Measurements from ENCODE around the gene PPP1CB. TPM values are rescaled to one million over a fixed set of nuclear protein-coding genes. Genes with fewer than 3 reads are reported as not detected.

PPP1CB gene
- total and polyA plus RNA-seq, 5 donors = 126 to 417 (median 380) TPM

DNA sequence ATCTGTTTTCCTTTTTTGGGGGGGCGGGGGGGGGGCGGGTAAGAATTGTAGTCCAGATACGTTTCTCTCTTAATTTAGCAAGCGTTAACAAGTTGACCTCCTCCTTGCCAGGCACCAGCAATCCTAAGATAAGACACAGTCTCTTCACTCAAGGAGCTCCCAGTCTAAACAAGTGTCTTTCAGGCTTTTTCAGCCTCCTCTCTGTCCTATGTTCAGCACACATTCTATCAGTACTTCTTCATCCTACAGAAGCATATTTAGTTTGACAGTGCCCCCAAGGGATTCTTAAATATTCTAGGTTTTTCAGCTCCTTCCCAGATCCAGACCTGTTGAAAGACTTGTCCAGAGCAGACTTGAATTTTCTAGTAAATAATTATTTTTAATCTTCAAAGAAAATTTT is 2.7 kb downstream of the PPP1CB start:
- Histone ChIP-seq H3K4me3 (ENCODE audit: low read length) (peak overlapping the region; percentile 84), H3K27ac (ENCODE audit: low read length) (no peak overlapping the region), H3K27me3 (ENCODE audit: control insufficient read depth, insufficient read depth) (no peaks in the 10 kb centered on the region), H3K9me3 (ENCODE audit: control insufficient read depth, low read length) (no peaks in the 10 kb centered on the region), H3K4me1 (ENCODE audit: control insufficient read depth, insufficient read depth, low read length) (peaks cover 7% of the 10 kb centered on the region)
- ATAC-seq (no peak), DNase-seq (no peak)
- WGBS = 24% methylated on average over 4 of the region's 4 CpGs
- intact Hi-C loops (cut with DNase I) = loop anchor here in 3 of 4 donors (5.0 to 10.0 kb wide), 4 partner anchors 92 to 190 kb away; no protein-coding TSS in a partner anchor

- H3K4me3 ChIP-seq (ENCODE audit: low read length) = peak overlapping the region; percentile 36
- intact Hi-C loops (cut with DNase I) = loop anchor here in 3 of 4 donors (5.0 to 10.0 kb wide), 3 partner anchors 161 to 191 kb away; no protein-coding TSS in a partner anchor
- whole genome bisulfite sequencing = 62% methylated on average over 3 of the region's 3 CpGs
These were observed 3.8 kb downstream of the PPP1CB start for GRCh38 chr2:28755421-28755820.

GRCh38 chr2:28758459-28758858 is 6.8 kb downstream of the PPP1CB start:
- H3K27ac ChIP-seq (ENCODE audit: low read length) = peak overlapping the region; percentile 17
- H3K9me3 ChIP-seq (ENCODE audit: control insufficient read depth, low read length) = no peaks in the 10 kb centered on the region
- H3K4me3 ChIP-seq (ENCODE audit: low read length) = no peak overlapping the region
- ATAC-seq (peak in 1 of 2 donors; percentile 44), DNase-seq (no peak)
- H3K27me3 ChIP-seq (ENCODE audit: control insufficient read depth, insufficient read depth) = no peaks in the 10 kb centered on the region
- 73% methylated on average over 2 of the region's 2 CpGs for WGBS
- H3K4me1 ChIP-seq (ENCODE audit: control insufficient read depth, insufficient read depth, low read length) = peaks cover 3% of the 10 kb centered on the region
- intact Hi-C loops (cut with DNase I) = loop anchor here in 3 of 4 donors (5.0 to 10.0 kb wide), 3 partner anchors 164 to 194 kb away; no protein-coding TSS in a partner anchor

More at GRCh38 chr2:28755421-28755820, 3.8 kb downstream of the PPP1CB start:
- ATAC-seq (no peak), DNase-seq (no peak)
- Histone ChIP-seq H3K27me3 (ENCODE audit: control insufficient read depth, insufficient read depth) (no peaks in the 10 kb centered on the region), H3K9me3 (ENCODE audit: control insufficient read depth, low read length) (no peaks in the 10 kb centered on the region), H3K4me1 (ENCODE audit: control insufficient read depth, insufficient read depth, low read length) (peaks cover 4% of the 10 kb centered on the region), H3K27ac (ENCODE audit: low read length) (no peak overlapping the region)

- 79% methylated on average over 3 of the region's 3 CpGs for WGBS
- no peak for ATAC-seq
- no peak for DNase-seq
- Histone ChIP-seq H3K27me3 (ENCODE audit: control insufficient read depth, insufficient read depth) (no peaks in the 10 kb centered on the region), H3K27ac (ENCODE audit: low read length) (no peak overlapping the region), H3K4me3 (ENCODE audit: low read length) (no peak overlapping the region), H3K9me3 (ENCODE audit: control insufficient read depth, low read length) (no peaks in the 10 kb centered on the region), H3K4me1 (ENCODE audit: control insufficient read depth, insufficient read depth, low read length) (peaks cover 3% of the 10 kb centered on the region)
- intact Hi-C loops (cut with DNase I) = no loop called here
These were observed 9.8 kb downstream of the PPP1CB start for GRCh38 chr2:28761420-28761819.

- H3K9me3 ChIP-seq (ENCODE audit: control insufficient read depth, low read length) = no peaks in the 10 kb centered on the region
- DNase-seq (no peak), ATAC-seq (no peak)
- H3K4me3 ChIP-seq (ENCODE audit: low read length) = no peak overlapping the region
- intact Hi-C loops (cut with DNase I) = no loop called here
- H3K27ac ChIP-seq (ENCODE audit: low read length) = no peak overlapping the region
- WGBS = 76% methylated on average over 8 of the region's 8 CpGs
- no peaks in the 10 kb centered on the region for H3K27me3 ChIP-seq (ENCODE audit: control insufficient read depth, insufficient read depth)
- peaks cover 12% of the 10 kb centered on the region for H3K4me1 ChIP-seq (ENCODE audit: control insufficient read depth, insufficient read depth, low read length)
These were observed 13.5 kb downstream of the PPP1CB start for GRCh38 chr2:28764909-28765711.

DNA sequence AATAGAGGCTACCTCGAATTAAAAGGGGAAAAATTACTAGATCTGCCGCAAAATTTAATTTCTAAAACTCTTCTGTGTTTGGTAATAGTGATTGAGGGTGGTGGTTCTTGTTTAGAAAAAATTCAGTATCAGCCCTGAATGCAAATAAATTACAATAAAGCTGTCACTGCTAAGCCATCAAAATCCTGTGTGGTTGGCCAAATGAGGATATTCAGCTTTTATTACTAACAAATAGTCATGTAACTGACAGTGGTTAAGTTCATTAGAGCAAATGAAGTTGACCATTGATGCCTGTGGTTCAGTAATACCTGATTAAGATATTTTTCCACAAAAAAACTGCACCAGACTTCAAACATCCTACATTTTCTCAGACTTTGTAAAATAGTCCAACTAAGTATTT is 14.4 kb downstream of the PPP1CB start:
- intact Hi-C loops (cut with DNase I) = no loop called here
- 88% methylated on average over 2 of the region's 2 CpGs for WGBS
- ATAC-seq (no peak), DNase-seq (no peak)
- H3K27me3 ChIP-seq (ENCODE audit: control insufficient read depth, insufficient read depth) = no peaks in the 10 kb centered on the region
- no peak overlapping the region for H3K4me3 ChIP-seq (ENCODE audit: low read length)
- H3K27ac ChIP-seq (ENCODE audit: low read length) = no peak overlapping the region
- H3K4me1 ChIP-seq (ENCODE audit: control insufficient read depth, insufficient read depth, low read length) = peaks cover 13% of the 10 kb centered on the region
- no peaks in the 10 kb centered on the region for H3K9me3 ChIP-seq (ENCODE audit: control insufficient read depth, low read length)

DNA sequence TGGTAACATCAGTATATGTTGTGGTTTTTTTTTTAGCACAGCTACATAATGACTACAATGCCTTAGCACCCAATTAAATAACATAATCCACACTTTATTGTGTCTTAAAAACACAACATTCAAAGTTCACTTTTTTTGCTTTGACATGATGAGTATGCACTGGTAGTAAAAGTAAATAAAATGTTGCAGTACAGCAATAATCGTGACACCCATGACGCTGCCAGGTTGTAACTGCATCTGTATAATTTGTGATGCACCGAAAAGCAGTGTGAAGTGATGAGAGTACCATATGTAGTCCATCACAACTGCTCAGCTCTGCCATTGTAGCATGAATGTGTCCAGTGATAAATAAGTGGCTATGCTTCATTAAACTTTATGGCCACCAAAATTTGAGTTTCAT is 15.7 kb downstream of the PPP1CB start:
- ATAC-seq (no peak), DNase-seq (no peak)
- Histone ChIP-seq H3K27ac (ENCODE audit: low read length) (no peak overlapping the region), H3K9me3 (ENCODE audit: control insufficient read depth, low read length) (no peaks in the 10 kb centered on the region), H3K27me3 (ENCODE audit: control insufficient read depth, insufficient read depth) (no peaks in the 10 kb centered on the region), H3K4me1 (ENCODE audit: control insufficient read depth, insufficient read depth, low read length) (peaks cover 14% of the 10 kb centered on the region), H3K4me3 (ENCODE audit: low read length) (no peak overlapping the region)
- WGBS = 68% methylated on average over 3 of the region's 3 CpGs
- intact Hi-C loops (cut with DNase I) = no loop called here

GRCh38 chr2:28768422-28768821 is 16.8 kb downstream of the PPP1CB start:
- no peak overlapping the region for H3K27ac ChIP-seq (ENCODE audit: low read length)
- peaks cover 14% of the 10 kb centered on the region for H3K4me1 ChIP-seq (ENCODE audit: control insufficient read depth, insufficient read depth, low read length)
- H3K4me3 ChIP-seq (ENCODE audit: low read length) = no peak overlapping the region
- DNase-seq (no peak), ATAC-seq (no peak)
- H3K27me3 ChIP-seq (ENCODE audit: control insufficient read depth, insufficient read depth) = no peaks in the 10 kb centered on the region
- no peaks in the 10 kb centered on the region for H3K9me3 ChIP-seq (ENCODE audit: control insufficient read depth, low read length)
- intact Hi-C loops (cut with DNase I) = no loop called here

DNA sequence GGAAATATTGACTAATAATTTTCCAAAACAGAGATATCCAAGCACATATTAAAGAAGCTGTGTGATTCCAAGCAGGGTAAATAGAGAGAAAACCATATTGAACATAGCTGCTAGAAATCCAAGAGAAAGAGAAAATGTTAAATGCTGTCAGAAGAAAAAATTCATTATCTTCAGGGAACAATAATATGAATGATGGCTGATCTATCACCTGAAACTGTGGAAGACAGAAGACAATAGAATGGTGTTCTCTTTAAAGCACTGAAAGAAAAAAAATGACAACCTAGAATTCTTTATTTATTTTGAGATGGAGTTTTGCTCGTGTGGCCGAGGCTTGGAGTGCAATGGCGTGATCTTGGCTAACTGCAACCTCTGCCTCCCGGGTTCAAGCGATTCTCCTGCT is 17.3 kb downstream of the PPP1CB start:
- ATAC-seq (no peak), DNase-seq (no peak)
- WGBS = 92% methylated on average over 5 of the region's 5 CpGs
- Histone ChIP-seq H3K4me1 (ENCODE audit: control insufficient read depth, insufficient read depth, low read length) (peaks cover 14% of the 10 kb centered on the region), H3K27me3 (ENCODE audit: control insufficient read depth, insufficient read depth) (no peaks in the 10 kb centered on the region), H3K9me3 (ENCODE audit: control insufficient read depth, low read length) (no peaks in the 10 kb centered on the region), H3K27ac (ENCODE audit: low read length) (no peak overlapping the region), H3K4me3 (ENCODE audit: low read length) (no peak overlapping the region)
- intact Hi-C loops (cut with DNase I) = no loop called here

DNA sequence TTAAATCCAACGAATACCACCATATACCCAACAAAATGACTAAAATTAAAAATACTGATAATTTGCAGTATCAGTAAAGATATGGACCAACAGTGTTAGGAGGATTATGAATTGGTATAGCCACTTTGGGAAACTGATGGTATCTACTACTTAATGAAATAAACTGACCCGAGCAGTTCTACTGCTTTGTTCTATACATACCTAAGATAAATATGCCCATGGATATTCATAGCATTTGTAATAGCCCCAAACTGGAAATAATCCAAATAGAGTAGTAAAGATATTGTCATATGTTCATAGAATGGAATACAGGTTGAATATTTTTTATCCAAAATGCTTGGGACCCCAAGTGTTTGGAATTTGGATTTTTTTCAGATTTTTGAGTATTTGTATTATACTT is 20.7 kb downstream of the PPP1CB start:
- intact Hi-C loops (cut with DNase I) = no loop called here
- ATAC-seq = no peak
- H3K4me3 ChIP-seq (ENCODE audit: low read length) = no peak overlapping the region
- H3K9me3 ChIP-seq (ENCODE audit: control insufficient read depth, low read length) = no peaks in the 10 kb centered on the region
- no peaks in the 10 kb centered on the region for H3K27me3 ChIP-seq (ENCODE audit: control insufficient read depth, insufficient read depth)
- no peak for DNase-seq
- H3K4me1 ChIP-seq (ENCODE audit: control insufficient read depth, insufficient read depth, low read length) = peaks cover 17% of the 10 kb centered on the region
- 71% methylated on average over 2 of the region's 2 CpGs for WGBS
- no peak overlapping the region for H3K27ac ChIP-seq (ENCODE audit: low read length)

GRCh38 chr2:28776471-28776870 is 24.8 kb downstream of the PPP1CB start:
- Histone ChIP-seq H3K4me1 (ENCODE audit: control insufficient read depth, insufficient read depth, low read length) (peaks cover 11% of the 10 kb centered on the region), H3K27ac (ENCODE audit: low read length) (no peak overlapping the region)
- no peak for ATAC-seq

More at GRCh38 chr2:28776471-28776870, 24.8 kb downstream of the PPP1CB start:
- H3K27me3 ChIP-seq (ENCODE audit: control insufficient read depth, insufficient read depth) = no peaks in the 10 kb centered on the region
- H3K9me3 ChIP-seq (ENCODE audit: control insufficient read depth, low read length) = no peaks in the 10 kb centered on the region
- no peak for DNase-seq
- WGBS = 70% methylated on average over 6 of the region's 6 CpGs
- intact Hi-C loops (cut with DNase I) = no loop called here
- no peak overlapping the region for H3K4me3 ChIP-seq (ENCODE audit: low read length)

Measured in right cardiac atrium (tissue), 5 donors.